Measurements from ENCODE around the gene RCAN3.
"Not testable (repeated sequence)": the region's sequence is repeated elsewhere in the genome, so short reads cannot be mapped to it uniquely, and the experiment has no call there.

RCAN3 gene

GRCh38 chr1:24486331-24487065, 16.1 kb upstream of the RCAN3 start:
- no peak for DNase-seq (ENCODE audit: low read depth)

GRCh38 chr1:24487455-24487854, 15.2 kb upstream of the RCAN3 start:
- DNase-seq (ENCODE audit: low read depth): no peak

GRCh38 chr1:24488159-24488558, 14.5 kb upstream of the RCAN3 start:
- peak; percentile 52 for DNase-seq (ENCODE audit: low read depth)

GRCh38 chr1:24489674-24490073, 13.0 kb upstream of the RCAN3 start:
- no peak for DNase-seq (ENCODE audit: low read depth)

GRCh38 chr1:24490101-24490781, 12.4 kb upstream of the RCAN3 start:
- no peak for DNase-seq (ENCODE audit: low read depth)

GRCh38 chr1:24491577-24492360, 10.9 kb upstream of the RCAN3 start:
- no peak for DNase-seq (ENCODE audit: low read depth)

GRCh38 chr1:24492935-24493334, 9.7 kb upstream of the RCAN3 start:
- not testable (repeated sequence) for DNase-seq (ENCODE audit: low read depth)

GRCh38 chr1:24493785-24494184, 8.9 kb upstream of the RCAN3 start:
- no peak for DNase-seq (ENCODE audit: low read depth)

GRCh38 chr1:24498589-24498988, 4.0 kb upstream of the RCAN3 start:
- DNase-seq (ENCODE audit: low read depth): no peak

- DNase-seq (ENCODE audit: low read depth): no peak
These were observed 2.1 kb upstream of the RCAN3 start for GRCh38 chr1:24500448-24501048.

- no peak for DNase-seq (ENCODE audit: low read depth)
These were observed 1.1 kb upstream of the RCAN3 start for GRCh38 chr1:24501371-24502064.

GRCh38 chr1:24502065-24502708, 449 bp upstream of the RCAN3 start:
- peak; percentile 67 for DNase-seq (ENCODE audit: low read depth)

- DNase-seq (ENCODE audit: low read depth): no peak
These were observed 569 bp downstream of the RCAN3 start for GRCh38 chr1:24503059-24503751.

GRCh38 chr1:24503870-24504523, 1.4 kb downstream of the RCAN3 start:
- peak; percentile 31 for DNase-seq (ENCODE audit: low read depth)

GRCh38 chr1:24504560-24504959, 1.9 kb downstream of the RCAN3 start:
- no peak for DNase-seq (ENCODE audit: low read depth)

GRCh38 chr1:24505816-24506215, 3.2 kb downstream of the RCAN3 start:
- no peak for DNase-seq (ENCODE audit: low read depth)

GRCh38 chr1:24506691-24507381, 4.2 kb downstream of the RCAN3 start:
- DNase-seq (ENCODE audit: low read depth): no peak

GRCh38 chr1:24507405-24507804, 4.8 kb downstream of the RCAN3 start:
- no peak for DNase-seq (ENCODE audit: low read depth)

- no peak for DNase-seq (ENCODE audit: low read depth)
These were observed 6.3 kb downstream of the RCAN3 start for GRCh38 chr1:24508911-24509310.

- no peak for DNase-seq (ENCODE audit: low read depth)
These were observed 11.1 kb downstream of the RCAN3 start for GRCh38 chr1:24513706-24514105.
